ENCODE results near the gene COL16A1.

COL16A1 gene

GRCh38 chr1:31645274-31645568 is 58.6 kb downstream of the COL16A1 start:
- no peak for DNase-seq

- peak; percentile 99 for DNase-seq
These were observed 59.1 kb downstream of the COL16A1 start, which contains the start of gene PEF1 for GRCh38 chr1:31644560-31645273. TSS of gene PEF1 (minus strand) at chr1:31644876. CDS start at chr1:31644864, 12 bp downstream.

- DNase-seq = no peak
These were observed 59.7 kb downstream of the COL16A1 start for GRCh38 chr1:31643976-31644559.

- no peak for DNase-seq
These were observed 60.9 kb downstream of the COL16A1 start for GRCh38 chr1:31642897-31643296.

- DNase-seq = no peak
These were observed 61.5 kb downstream of the COL16A1 start for GRCh38 chr1:31642366-31642765.

- DNase-seq = no peak
These were observed 62.9 kb downstream of the COL16A1 start for GRCh38 chr1:31640964-31641363.

GRCh38 chr1:31640179-31640578 is 63.6 kb downstream of the COL16A1 start:
- DNase-seq = no peak

- DNase-seq = no peak
These were observed 64.3 kb downstream of the COL16A1 start for GRCh38 chr1:31639543-31639942.

- no peak for DNase-seq
These were observed 65.7 kb downstream of the COL16A1 start for GRCh38 chr1:31637915-31638673.

- DNase-seq = no peak
These were observed 70.7 kb downstream of the COL16A1 start for GRCh38 chr1:31633117-31633516.

GRCh38 chr1:31632649-31633048 is 71.2 kb downstream of the COL16A1 start:
- no peak for DNase-seq

- no peak for DNase-seq
These were observed 74.8 kb downstream of the COL16A1 start for GRCh38 chr1:31628931-31629556.

GRCh38 chr1:31627930-31628559 is 75.8 kb downstream of the COL16A1 start:
- no peak for DNase-seq

GRCh38 chr1:31627301-31627929 is 76.4 kb downstream of the COL16A1 start:
- DNase-seq = no peak

GRCh38 chr1:31626223-31627207 is 77.3 kb downstream of the COL16A1 start:
- no peak for DNase-seq

- no peak for DNase-seq
These were observed 78.1 kb downstream of the COL16A1 start for GRCh38 chr1:31625561-31626222.

GRCh38 chr1:31624731-31625514 is 78.9 kb downstream of the COL16A1 start:
- DNase-seq = no peak

GRCh38 chr1:31624309-31624708 is 79.5 kb downstream of the COL16A1 start:
- DNase-seq = no peak

GRCh38 chr1:31623365-31623764 is 80.5 kb downstream of the COL16A1 start:
- DNase-seq = no peak
